ENCODE data around the gene KLK3.
"Not testable (repeated sequence)": the region's sequence is repeated elsewhere in the genome, so short reads cannot be mapped to it uniquely, and the experiment has no call there.

The KLK3 gene

GRCh38 chr19:50854636-50855410 is at the start of gene KLK3:
Gene KLK3, plus strand, starts transcription at chr19:50854915. Its CDS starts 41 bp downstream, at chr19:50854956.
- no peak for DNase-seq

- DNase-seq = no peak
Observed at GRCh38 chr19:50808856-50809255, 45.9 kb upstream of the KLK3 start.

- DNase-seq = not testable (repeated sequence)
Observed at GRCh38 chr19:50811622-50812238, 43.0 kb upstream of the KLK3 start.

GRCh38 chr19:50812474-50812873 is 42.2 kb upstream of the KLK3 start:
- DNase-seq = no peak

GRCh38 chr19:50814883-50815282 is 39.8 kb upstream of the KLK3 start:
- DNase-seq = no peak

GRCh38 chr19:50815439-50815838 is 39.3 kb upstream of the KLK3 start:
- DNase-seq = no peak

- peak; percentile 69 for DNase-seq
Observed at GRCh38 chr19:50817941-50818858, 36.5 kb upstream of the KLK3 start.

- DNase-seq = no peak
Observed at GRCh38 chr19:50818859-50819472, 35.7 kb upstream of the KLK3 start.

GRCh38 chr19:50819636-50820035 is 35.1 kb upstream of the KLK3 start:
- DNase-seq = no peak

- no peak for DNase-seq
Observed at GRCh38 chr19:50820086-50820485, 34.6 kb upstream of the KLK3 start.

GRCh38 chr19:50820549-50821247 is 34.0 kb upstream of the KLK3 start:
- DNase-seq = no peak

GRCh38 chr19:50821248-50821612 is 33.5 kb upstream of the KLK3 start:
- no peak for DNase-seq

GRCh38 chr19:50821622-50822021 is 33.1 kb upstream of the KLK3 start:
- no peak for DNase-seq

GRCh38 chr19:50822661-50823208 is 32.0 kb upstream of the KLK3 start:
- no peak for DNase-seq

- no peak for DNase-seq
Observed at GRCh38 chr19:50823389-50824042, 31.2 kb upstream of the KLK3 start, which contains the start of gene KLK1. Gene KLK1, minus strand, starts transcription at chr19:50823787. Its CDS starts 39 bp downstream, at chr19:50823748.

- DNase-seq = no peak
Observed at GRCh38 chr19:50826492-50827240, 28.0 kb upstream of the KLK3 start.

GRCh38 chr19:50827476-50827875 is 27.2 kb upstream of the KLK3 start:
- no peak for DNase-seq

- DNase-seq = no peak
Observed at GRCh38 chr19:50829801-50830200, 24.9 kb upstream of the KLK3 start.

GRCh38 chr19:50830266-50831025 is 24.3 kb upstream of the KLK3 start:
- DNase-seq = no peak

- no peak for DNase-seq
Observed at GRCh38 chr19:50831026-50831396, 23.7 kb upstream of the KLK3 start.

All from activated CD4-positive, alpha-beta T cell treated with anti-CD3 and anti-CD28 coated beads, Interleukin-2, amount 50 U/mL, for 16 hours (primary cell).